H9 (cell line): Measurements from ENCODE around the gene KLHL4. TPM values are rescaled to one million over a fixed set of nuclear protein-coding genes. Genes with fewer than 3 reads are reported as not detected.
A peak's percentile ranks its signal among the peaks of the same experiment; 100 is the strongest.

Source experiments
- DNase-seq: peaks from one replicate; pipeline ENCODE4 v3.0.0-alpha.2; 2017
- H2AFZ ChIP-seq: one replicate; pipeline ENCODE4 v1.6.1; 2013; ENCODE audit warnings: mild to moderate bottlenecking, low read length, control low read depth, moderate library complexity
- H2AK5ac ChIP-seq: 2 replicates; pipeline ENCODE4 v1.6.1; 2013; ENCODE audit warnings: low read length, control low read depth, mixed read lengths; ENCODE audit not compliant: insufficient read length
- H2BK120ac ChIP-seq: one replicate; pipeline ENCODE4 v1.6.1; 2013; ENCODE audit warnings: low read depth, mild to moderate bottlenecking, low read length, control low read depth, inconsistent platforms; ENCODE audit not compliant: poor library complexity, severe bottlenecking
- H2BK12ac ChIP-seq: 2 replicates; pipeline ENCODE4 v1.6.1; 2013; ENCODE audit warnings: low read length, control low read depth, mixed read lengths, low read depth; ENCODE audit not compliant: insufficient read length
- H2BK15ac ChIP-seq: 2 replicates; pipeline ENCODE4 v1.6.1; 2013; ENCODE audit warnings: low read depth, low read length, control low read depth
- H2BK20ac ChIP-seq: one replicate; pipeline ENCODE4 v1.6.1; 2013; ENCODE audit warnings: low read depth, mild to moderate bottlenecking, low read length, control low read depth, inconsistent platforms; ENCODE audit not compliant: poor library complexity, severe bottlenecking
- H2BK5ac ChIP-seq: 2 replicates; pipeline ENCODE4 v1.6.1; 2013; ENCODE audit warnings: low read length, control low read depth, mixed read lengths; ENCODE audit not compliant: insufficient read length
- H3K14ac ChIP-seq: 2 replicates; pipeline ENCODE4 v1.6.1; 2013; ENCODE audit warnings: low read length, control low read depth; ENCODE audit not compliant: insufficient read depth
- H3K18ac ChIP-seq: 2 replicates; pipeline ENCODE4 v1.6.1; 2013; ENCODE audit warnings: low read depth, mild to moderate bottlenecking, mixed read lengths, low read length, control low read depth; ENCODE audit not compliant: insufficient read length
- H3K23ac ChIP-seq: 2 replicates; pipeline ENCODE4 v1.6.1; 2013; ENCODE audit warnings: low read length, control low read depth, mixed read lengths, low read depth; ENCODE audit not compliant: insufficient read length
- H3K23me2 ChIP-seq: 2 replicates; pipeline ENCODE4 v1.6.1; 2013; ENCODE audit warnings: low read depth, mild to moderate bottlenecking, mixed read lengths, low read length, control low read depth; ENCODE audit not compliant: insufficient read length, poor library complexity, severe bottlenecking
- H3K27ac ChIP-seq: 2 replicates; pipeline ENCODE4 v1.5.1; 2013; ENCODE audit warnings: low read length, control low read depth, mixed read lengths, low read depth; ENCODE audit not compliant: insufficient read length
- H3K27me3 ChIP-seq: 2 replicates; pipeline ENCODE4 v1.6.1; 2013; ENCODE audit warnings: low read length, control low read depth, inconsistent platforms; ENCODE audit not compliant: insufficient read depth
- H3K4ac ChIP-seq: 2 replicates; pipeline ENCODE4 v1.6.1; 2013; ENCODE audit warnings: low read depth, mild to moderate bottlenecking, control low read depth, inconsistent platforms, low read length, moderate library complexity
- H3K4me1 ChIP-seq: 2 replicates; pipeline ENCODE4 v1.6.1; 2013; ENCODE audit warnings: low read length, control low read depth, inconsistent platforms; ENCODE audit not compliant: insufficient read depth
- H3K4me2 ChIP-seq: 2 replicates; pipeline ENCODE4 v1.6.1; 2013; ENCODE audit warnings: low read length, control low read depth, mixed read lengths; ENCODE audit not compliant: insufficient read length, insufficient read depth
- H3K56ac ChIP-seq: 2 replicates; pipeline ENCODE4 v1.6.1; 2013; ENCODE audit warnings: low read depth, mild to moderate bottlenecking, mixed read lengths, low read length, control low read depth; ENCODE audit not compliant: insufficient read length
- H3K79me1 ChIP-seq: 2 replicates; pipeline ENCODE4 v1.6.1; 2013; ENCODE audit warnings: low read depth, mild to moderate bottlenecking, moderate library complexity, low read length, control low read depth, inconsistent platforms; ENCODE audit not compliant: insufficient read depth, poor library complexity, severe bottlenecking
- H3K79me2 ChIP-seq: 2 replicates; pipeline ENCODE4 v1.6.1; 2013; ENCODE audit warnings: low read length, control low read depth, inconsistent platforms; ENCODE audit not compliant: insufficient read depth
- H3K9ac ChIP-seq: 2 replicates; pipeline ENCODE4 v1.6.1; 2013; ENCODE audit warnings: low read length, control low read depth, mixed read lengths; ENCODE audit not compliant: insufficient read length; ENCODE audit errors: extremely low read depth
- H3K9me3 ChIP-seq: one replicate; pipeline ENCODE4 v1.6.1; 2013; ENCODE audit warnings: low read depth, low read length, inconsistent platforms; ENCODE audit not compliant: control insufficient read depth
- H3T11ph ChIP-seq: one replicate; pipeline ENCODE4 v1.6.1; 2013; ENCODE audit warnings: mild to moderate bottlenecking, low read length, control low read depth, inconsistent platforms
- H4K20me1 ChIP-seq: one replicate; pipeline ENCODE4 v1.6.1; 2013; ENCODE audit not compliant: control insufficient read depth, insufficient read length, insufficient read depth
- H4K5ac ChIP-seq: 2 replicates; pipeline ENCODE4 v1.6.1; 2013; ENCODE audit warnings: low read depth, mild to moderate bottlenecking, mixed read lengths, low read length, control low read depth; ENCODE audit not compliant: insufficient read length
- H4K8ac ChIP-seq: replicated peaks from 2 replicates; pipeline ENCODE4 v1.6.1; 2013; ENCODE audit warnings: low read length, control low read depth, mixed read lengths, low read depth; ENCODE audit not compliant: insufficient read length
- H4K91ac ChIP-seq: 2 replicates; pipeline ENCODE4 v1.6.1; 2013; ENCODE audit warnings: low read depth, mild to moderate bottlenecking, moderate library complexity, mixed read lengths, low read length, control low read depth; ENCODE audit not compliant: insufficient read length
- H3K27ac Mint-ChIP-seq, 3 experiments: 2 replicates in 2 of 3; 3 replicates in 1 of 3; pipeline ENCODE4 v1.8.0; 2020 to 2021; ENCODE audit warnings: mixed read lengths in 3 of 3, mild to moderate bottlenecking in 1 of 3, moderate library complexity in 1 of 3
- H3K27me3 Mint-ChIP-seq: 2 replicates; pipeline ENCODE4 v1.8.0; 2021; ENCODE audit warnings: low read depth, mild to moderate bottlenecking, moderate library complexity, mixed read lengths
- H3K36me3 Mint-ChIP-seq, 3 experiments: 2 replicates in 2 of 3; 3 replicates in 1 of 3; pipeline ENCODE4 v1.8.0; 2020 to 2021; ENCODE audit warnings: low read depth in 3 of 3, mixed read lengths in 3 of 3; ENCODE audit not compliant: insufficient read depth in 1 of 3
- H3K4me1 Mint-ChIP-seq, 2 experiments: 2 replicates each; pipeline ENCODE4 v1.8.0; 2020; ENCODE audit warnings: mixed read lengths in 2 of 2
- H3K4me3 Mint-ChIP-seq, 2 experiments: 2 replicates in 1 of 2; 3 replicates in 1 of 2; pipeline ENCODE4 v1.8.0; 2020 to 2021; ENCODE audit warnings: mild to moderate bottlenecking in 2 of 2, mixed read lengths in 2 of 2, moderate library complexity in 1 of 2
- H3K9me3 Mint-ChIP-seq, 2 experiments: 2 replicates in 1 of 2; 3 replicates in 1 of 2; pipeline ENCODE4 v1.8.0; 2020; ENCODE audit warnings: mild to moderate bottlenecking in 2 of 2, mixed read lengths in 2 of 2, moderate library complexity in 1 of 2
- CTCF ChIP-seq: fragments of 200-600 bp; sonication (generic); conservative IDR thresholded peaks from 3 replicates; pipeline ENCODE4 v1.8.0; 2021; ENCODE audit warnings: antibody characterized with exemption, mild to moderate bottlenecking
- WGBS: extraction: QIAGEN DNeasy Blood & Tissue Kit; methylation state at CpG from one replicate; pipeline ENCODE4 v1.1.7; 2013; ENCODE audit warnings: missing lambda C conversion rate, low lambda C conversion rate, mixed read lengths; ENCODE audit not compliant: insufficient read length; ENCODE audit errors: extremely low coverage; 5-methylcytosine and 5-hydroxymethylcytosine counted together
- total RNA-seq: library from RNA; stranded (reverse); gene quantifications from 2 replicates; pipeline ENCODE4 v1.2.1, GENCODE V29; 2021

Gene KLHL4
- total RNA-seq, 1 experiment from 2014 or later, result 22.3 TPM

- Mint-ChIP-seq H3K4me3 (no peak overlapping the region), H3K27me3 (no peaks in the 10 kb centered on the region), H3K27ac (peak overlapping the region in 2 of 3 experiments; percentile 2 to 16; a peak in 3 of 7 replicates), H3K4me1 (peaks cover 28 to 33% of the 10 kb centered on the region in 2 experiments), H3K9me3 (peaks cover 3 to 8% of the 10 kb centered on the region in 2 experiments; a peak in 1 of 5 replicates), H3K36me3 (peaks cover 2 to 7% (median 3%) of the 10 kb centered on the region in 3 experiments; a peak in 3 of 7 replicates)
- H2AK5ac ChIP-seq, result no peak overlapping the region
- no peak overlapping the region for H3K56ac ChIP-seq
- no peak for TF ChIP-seq CTCF
- H3K23ac ChIP-seq, result no peak overlapping the region
- H4K91ac ChIP-seq, result no peak overlapping the region
- H3K9me3 ChIP-seq, result no peaks in the 10 kb centered on the region
- H3K9ac ChIP-seq, result no peak overlapping the region
- H3K27me3 ChIP-seq, result no peaks in the 10 kb centered on the region
- H3K4ac ChIP-seq, result no peak overlapping the region
- no peak overlapping the region for H2BK5ac ChIP-seq
- H3K4me1 ChIP-seq, result no peaks in the 10 kb centered on the region
- no peak overlapping the region for H3K14ac ChIP-seq
- WGBS, result no CpG with 5 or more reads among the region's 1 CpG
- no peak overlapping the region for H2BK20ac ChIP-seq
- no peaks in the 10 kb centered on the region for H3K79me1 ChIP-seq
- H4K5ac ChIP-seq, result no peak overlapping the region
- no peak for DNase-seq
- no peaks in the 10 kb centered on the region for H4K20me1 ChIP-seq
- H3K23me2 ChIP-seq, result peaks cover 7% of the 10 kb centered on the region
- H3K79me2 ChIP-seq, result no peaks in the 10 kb centered on the region; the same call in 1 of the 2 replicates
- no peak overlapping the region for H2BK120ac ChIP-seq
- no peak overlapping the region for H3T11ph ChIP-seq
- no peak overlapping the region for H4K8ac ChIP-seq
- no peak overlapping the region for H3K4me2 ChIP-seq
- H2BK12ac ChIP-seq, result no peak overlapping the region
- no peak overlapping the region for H2BK15ac ChIP-seq
- H2AFZ ChIP-seq, result no peak overlapping the region
- no peak overlapping the region for H3K18ac ChIP-seq
- no peak overlapping the region for H3K27ac ChIP-seq
These were observed 1.8 kb upstream of the KLHL4 start for GRCh38 chrX:87515836-87516235.
